ENCODE results near the gene ASTN2. TPM values are rescaled to one million over a fixed set of nuclear protein-coding genes. Genes with fewer than 3 reads are reported as not detected.

The ASTN2 gene
- total RNA-seq, 1 experiment from 2014 or later: 4.8 TPM

GRCh38 chr9:116741086-116741740, 673.6 kb downstream of the ASTN2 start:
- H2AFZ ChIP-seq (ENCODE audit: low read depth, low read length, poor library complexity, severe bottlenecking): no peak overlapping the region
- no peaks in the 10 kb centered on the region for H3K9me3 ChIP-seq (ENCODE audit: control insufficient read depth in 1 of 2, insufficient read depth in 1 of 2, low read depth in 1 of 2, low read length in 2 of 2)
- ATAC-seq: no peak
- H3K27me3 ChIP-seq (ENCODE audit: insufficient read depth, low read length): peaks cover 12% of the 10 kb centered on the region
- H3K9me2 ChIP-seq (ENCODE audit: insufficient read depth): no peaks in the 10 kb centered on the region
- H4K20me1 ChIP-seq (ENCODE audit: insufficient read depth): no peaks in the 10 kb centered on the region
- RAD21 ChIA-PET (ENCODE audit: low non-redundant PET in 1 of 2, low total read pairs in 2 of 2, uncharacterized antibody in 2 of 2, unreplicated experiment in 2 of 2): no interaction called here
- no peak for TF ChIP-seq CTCF (IDR thresholded peaks at IDR 0.05 in 2 of 3, conservative IDR thresholded peaks at IDR 0.05 in 1 of 3; ENCODE audit: borderline replicate concordance in 1 of 3, insufficient read depth in 1 of 3, low read depth in 2 of 3, low read length in 2 of 3)
- TF ChIP-seq FOSL1 (IDR thresholded peaks at IDR 0.05; ENCODE audit: low read depth): no peak
- TF ChIP-seq EZH2phosphoT487 (IDR thresholded peaks at IDR 0.05; ENCODE audit: borderline replicate concordance): no peak
- TF ChIP-seq YY1 (IDR thresholded peaks at IDR 0.05; ENCODE audit: extremely low read depth, insufficient replicate concordance, low read depth, low read length): no peak
- no peak for TF ChIP-seq CBX3 (IDR thresholded peaks at IDR 0.05; ENCODE audit: low read depth)
- TF ChIP-seq REST (IDR thresholded peaks at IDR 0.05; ENCODE audit: low read depth): no peak
- TF ChIP-seq JUND (IDR thresholded peaks at IDR 0.05): no peak
- TF ChIP-seq ZFX (IDR thresholded peaks at IDR 0.05): no peak
- intact Hi-C loops (cut with micrococcal nuclease): no loop called here
- H3K79me2 ChIP-seq (ENCODE audit: insufficient read depth, low read length): no peaks in the 10 kb centered on the region
- no peak overlapping the region for H3K27ac ChIP-seq (ENCODE audit: low read depth, low read length)
- no peak overlapping the region for H3K4me2 ChIP-seq (ENCODE audit: low read length)
- H3K9ac ChIP-seq (ENCODE audit: low read length): no peak overlapping the region
- DNase-seq (ENCODE audit: low read depth, low spot score): no peak
- CTCF ChIA-PET: no interaction called here
- no peak overlapping the region for H3K4me3 ChIP-seq (replicated peaks in 1 of 2; ENCODE audit: low read depth in 1 of 2, low read length in 2 of 2)
- POLR2A ChIA-PET: no interaction called here
- no TSS peak for BruUV-seq (replicated peaks)
- no peaks in the 10 kb centered on the region for H3K4me1 ChIP-seq (ENCODE audit: control insufficient read depth in 1 of 2, insufficient read depth in 2 of 2, low read length in 2 of 2)
- H3K36me3 ChIP-seq (ENCODE audit: control insufficient read depth in 1 of 2, insufficient read depth in 2 of 2, low read length in 2 of 2): no peaks in the 10 kb centered on the region
